Lung (tissue), 12 donors: ENCODE measurements around the gene CFAP43. TPM values are rescaled to one million over a fixed set of nuclear protein-coding genes. Genes with fewer than 3 reads are reported as not detected.

Experiments
- ATAC-seq: fragments of 200-7000 bp; cut with Tn5 transposase; one replicate; pipeline ENCODE4 v1.9.1; 2020; ENCODE audit warnings: moderate number of reproducible peaks; ENCODE audit not compliant: insufficient read depth, low FRiP score
- DNase-seq, 3 donors: peaks; one replicate each; pipeline ENCODE4 v3.0.0-alpha.2; 2013 to 2017
- H3K27ac ChIP-seq, 2 donors: one replicate each; pipeline ENCODE4 v1.5.1; 2013; ENCODE audit warnings: mild to moderate bottlenecking in 2 of 2, moderate library complexity in 2 of 2, control low read depth in 1 of 2, inconsistent platforms in 1 of 2, low read depth in 1 of 2, low read length in 1 of 2
- H3K27me3 ChIP-seq, 3 donors: one replicate each; pipeline ENCODE4 v1.5.1; 2013; ENCODE audit warnings: low read length in 2 of 3; ENCODE audit not compliant: control insufficient read depth in 3 of 3, insufficient read depth in 3 of 3
- H3K36me3 ChIP-seq, 4 donors: one replicate each; pipeline ENCODE4 v1.5.1; 2013; ENCODE audit warnings: low read length in 4 of 4, mild to moderate bottlenecking in 1 of 4, moderate library complexity in 1 of 4; ENCODE audit not compliant: control insufficient read depth in 4 of 4, insufficient read depth in 4 of 4
- H3K4me1 ChIP-seq, 5 donors: one replicate each; pipeline ENCODE4 v1.5.1; 2013; ENCODE audit warnings: low read length in 5 of 5, mild to moderate bottlenecking in 2 of 5, moderate library complexity in 1 of 5; ENCODE audit not compliant: control insufficient read depth in 5 of 5, insufficient read depth in 5 of 5
- H3K4me3 ChIP-seq: one replicate; pipeline ENCODE4 v1.5.1; 2013; ENCODE audit warnings: mild to moderate bottlenecking, control low read depth, moderate library complexity
- H3K9ac ChIP-seq, 2 donors: one replicate each; pipeline ENCODE4 v1.5.1; 2013; ENCODE audit warnings: low read length in 2 of 2, control low read depth in 1 of 2; ENCODE audit not compliant: insufficient read depth in 1 of 2
- H3K9me3 ChIP-seq, 4 donors: one replicate each; pipeline ENCODE4 v1.5.1; 2013; ENCODE audit warnings: low read length in 3 of 4, mild to moderate bottlenecking in 1 of 4, moderate library complexity in 1 of 4; ENCODE audit not compliant: control insufficient read depth in 4 of 4, insufficient read depth in 3 of 4
- CTCF ChIP-seq: IDR thresholded peaks from 2 replicates; pipeline ENCODE4 v1.5.1; 2012; ENCODE audit warnings: mild to moderate bottlenecking; ENCODE audit errors: control extremely low read depth, extremely low read depth
- WGBS, 2 donors: extraction: QIAGEN DNeasy Blood & Tissue Kit; methylation state at CpG; one replicate each; pipeline ENCODE4 v1.1.7; 2013; 5-methylcytosine and 5-hydroxymethylcytosine counted together
- polyA plus RNA-seq, 2 donors: library from polyadenylated mRNA; stranded (reverse); fragments of 200-250 nt; gene quantifications; one replicate each; pipeline ENCODE4 v1.2.1, GENCODE V29; 2013
- total RNA-seq, 2 donors: library from RNA; depleted of rRNA in 1 of 2; stranded (reverse); fragments of >200 nt in 1 of 2; gene quantifications; one replicate each; pipeline ENCODE4 v1.2.1, GENCODE V29; 2014 to 2021
- donor health status: control.
- donor health status: control.
- donor health status: Bipolar disorder and iron deficiency.
- donor health status: healthy.
- donor health status: DM: yes; HTN: yes; CAD: no.

The CFAP43 gene
- total and polyA plus RNA-seq, 4 donors: 8.4 to 71.6 (median 20.1) TPM

DNA sequence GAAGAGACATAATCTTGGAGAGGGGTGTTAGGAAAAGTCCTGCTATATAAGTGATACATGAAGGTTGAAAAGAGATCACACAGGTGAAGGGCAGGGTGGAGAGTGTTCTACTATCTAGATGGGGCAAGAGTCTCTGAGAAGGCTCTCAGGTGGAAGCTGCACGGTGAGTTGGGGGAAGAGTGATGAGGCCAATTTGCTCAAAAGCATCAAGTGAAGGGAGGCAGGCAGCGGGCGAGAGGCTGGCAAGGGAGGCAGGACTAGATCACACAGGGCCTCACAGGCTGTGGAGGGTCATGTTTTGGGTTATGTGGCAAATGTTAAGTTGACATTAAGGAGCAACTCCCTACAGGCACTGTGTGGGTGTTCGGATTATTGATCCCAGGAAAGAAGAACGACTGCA, 143.9 kb downstream of the CFAP43 start:
- Histone ChIP-seq H3K4me3 (no peak overlapping the region), H3K4me1 (no peaks in the 10 kb centered on the region), H3K36me3 (no peaks in the 10 kb centered on the region), H3K9me3 (no peaks in the 10 kb centered on the region), H3K27ac (no peak overlapping the region), H3K9ac (no peak overlapping the region), H3K27me3 (no peaks in the 10 kb centered on the region)
- WGBS, 2 donors: 92 to 96% methylated on average over 5 of the region's 5 CpGs
- ATAC-seq (no peak), DNase-seq (no peak)
- TF ChIP-seq CTCF: no peak

GRCh38 chr10:104085801-104086400, 146.3 kb downstream of the CFAP43 start, which contains the start of gene COL17A1:
TSS of gene COL17A1 (minus strand) at chr10:104085880. CDS start at chr10:104080673, 5,207 bp downstream.
- ATAC-seq: no peak
- no peaks in the 10 kb centered on the region for H3K9me3 ChIP-seq
- H3K27ac ChIP-seq: no peak within 1 kb of the TSS
- TF ChIP-seq CTCF: no peak
- no peaks in the 10 kb centered on the region for H3K4me1 ChIP-seq
- 76 to 82% methylated on average over 3 of the region's 3 CpGs for WGBS, 2 donors
- no peak within 1 kb of the TSS for H3K4me3 ChIP-seq
- H3K9ac ChIP-seq: no peak within 1 kb of the TSS
- no peaks in the 10 kb centered on the region for H3K36me3 ChIP-seq
- no peak for DNase-seq
- H3K27me3 ChIP-seq: no peaks in the 10 kb centered on the region

- no peaks in the 10 kb centered on the region for H3K27me3 ChIP-seq
- ATAC-seq (no peak), DNase-seq (peak in 2 of 3 donors; percentile 22 to 50)
- H3K9ac ChIP-seq: no peak overlapping the region
- no peaks in the 10 kb centered on the region for H3K4me1 ChIP-seq
- H3K36me3 ChIP-seq: no peaks in the 10 kb centered on the region
- H3K27ac ChIP-seq: no peak overlapping the region
- H3K4me3 ChIP-seq: no peak overlapping the region
- no peaks in the 10 kb centered on the region for H3K9me3 ChIP-seq
- 74 to 82% methylated on average over 5 of the region's 5 CpGs for WGBS, 2 donors
- no peak for TF ChIP-seq CTCF
Observed at GRCh38 chr10:104084482-104085142, 147.6 kb downstream of the CFAP43 start.
